GM23338 (cell line): ENCODE data around the gene SPZ1. TPM values are rescaled to one million over a fixed set of nuclear protein-coding genes. Genes with fewer than 3 reads are reported as not detected.
"Not testable (repeated sequence)": the region's sequence is repeated elsewhere in the genome, so short reads cannot be mapped to it uniquely, and the experiment has no call there.

Experiments used
- ATAC-seq: fragments of 200-7000 bp; cut with Tn5 transposase; 3 replicates; pipeline ENCODE4 v1.9.1; 2020
- DNase-seq: peaks from one replicate; pipeline ENCODE4 v3.0.0-alpha.2; 2015; ENCODE audit warnings: low spot score
- H2AFZ ChIP-seq: fragments of 200-600 bp; sonication (generic); 2 replicates; pipeline ENCODE4 v1.8.0; 2016; ENCODE audit warnings: antibody characterized with exemption, mild to moderate bottlenecking, moderate library complexity
- H3F3A ChIP-seq: fragments of 200-600 bp; sonication (generic); replicated peaks from 2 replicates; pipeline ENCODE4 v1.8.0; 2017; ENCODE audit warnings: antibody characterized with exemption, mixed run types, low read depth
- H3K27ac ChIP-seq: fragments of 200-600 bp; sonication (generic); 2 replicates; pipeline ENCODE4 v1.6.1; 2016; ENCODE audit warnings: low read depth
- H3K27me3 ChIP-seq: fragments of 200-600 bp; sonication (generic); 2 replicates; pipeline ENCODE4 v1.8.0; 2016; ENCODE audit warnings: mild to moderate bottlenecking, mixed run types, moderate library complexity; ENCODE audit not compliant: insufficient read depth
- H3K36me3 ChIP-seq: fragments of 200-600 bp; sonication (generic); 2 replicates; pipeline ENCODE4 v1.8.0; 2016; ENCODE audit warnings: mild to moderate bottlenecking; ENCODE audit not compliant: insufficient read depth
- H3K4me1 ChIP-seq: fragments of 200-600 bp; sonication (generic); 2 replicates; pipeline ENCODE4 v1.8.0; 2016; ENCODE audit warnings: mild to moderate bottlenecking, moderate library complexity; ENCODE audit not compliant: insufficient read depth
- H3K4me2 ChIP-seq: fragments of 200-600 bp; sonication (generic); 2 replicates; pipeline ENCODE4 v1.7.1; 2017; ENCODE audit warnings: mixed run types
- H3K4me3 ChIP-seq: fragments of 200-600 bp; sonication (generic); 2 replicates; pipeline ENCODE4 v1.6.1; 2016; ENCODE audit warnings: mixed run types
- H3K79me2 ChIP-seq: fragments of 200-600 bp; sonication (generic); replicated peaks from 2 replicates; pipeline ENCODE4 v1.8.0; 2017; ENCODE audit warnings: mild to moderate bottlenecking; ENCODE audit not compliant: insufficient read depth
- H3K9me2 ChIP-seq: fragments of 200-600 bp; sonication (generic); 2 replicates; pipeline ENCODE4 v1.8.0; 2017; ENCODE audit not compliant: insufficient read depth
- H4K20me1 ChIP-seq: fragments of 200-600 bp; sonication (generic); replicated peaks from 2 replicates; pipeline ENCODE4 v1.8.0; 2017; ENCODE audit warnings: mild to moderate bottlenecking; ENCODE audit not compliant: insufficient read depth
- H3K27ac Mint-ChIP-seq: 2 replicates; pipeline ENCODE4 v1.8.0; 2020; ENCODE audit warnings: inconsistent platforms, mild to moderate bottlenecking, moderate library complexity, mixed read lengths
- H3K27me3 Mint-ChIP-seq: 3 replicates; pipeline ENCODE4 v1.8.0; 2022; ENCODE audit warnings: low read depth, mild to moderate bottlenecking, moderate library complexity, mixed read lengths, inconsistent platforms; ENCODE audit not compliant: insufficient read depth, poor library complexity
- H3K36me3 Mint-ChIP-seq: 3 replicates; pipeline ENCODE4 v1.8.0; 2021; ENCODE audit warnings: low read depth, mild to moderate bottlenecking, inconsistent platforms, moderate library complexity, mixed read lengths
- H3K4me1 Mint-ChIP-seq: 3 replicates; pipeline ENCODE4 v1.8.0; 2020; ENCODE audit warnings: mild to moderate bottlenecking, inconsistent platforms, mixed read lengths
- H3K4me3 Mint-ChIP-seq: 3 replicates; pipeline ENCODE4 v1.8.0; 2021; ENCODE audit warnings: moderate library complexity, mild to moderate bottlenecking, inconsistent platforms, mixed read lengths
- H3K9me3 Mint-ChIP-seq: 3 replicates; pipeline ENCODE4 v1.8.0; 2020; ENCODE audit warnings: moderate library complexity, mild to moderate bottlenecking, inconsistent platforms, mixed read lengths
- CREB1 ChIP-seq: fragments of 250-450 bp; sonication (Bioruptor Pico); IDR thresholded peaks from 2 replicates; pipeline ENCODE4 v1.5.0; 2020; ENCODE audit warnings: low read depth, mild to moderate bottlenecking, moderate library complexity
- EZH2 ChIP-seq: fragments of 200-600 bp; sonication (generic); IDR thresholded peaks from one replicate; pipeline ENCODE4 v1.8.0; 2017; ENCODE audit warnings: antibody characterized with exemption, mild to moderate bottlenecking, low read depth; ENCODE audit not compliant: unreplicated experiment
- EZH2phosphoT487 ChIP-seq: fragments of 200-600 bp; sonication (generic); IDR thresholded peaks from one replicate; pipeline ENCODE4 v1.8.1; 2018; ENCODE audit warnings: antibody characterized with exemption; ENCODE audit not compliant: unreplicated experiment
- JUNB ChIP-seq: IDR thresholded peaks from one replicate; pipeline ENCODE4 v1.6.1; 2016; ENCODE audit warnings: antibody characterized with exemption; ENCODE audit not compliant: unreplicated experiment
- NANOG ChIP-seq: IDR thresholded peaks from 2 replicates; pipeline ENCODE4 v1.6.1; 2016; ENCODE audit warnings: antibody characterized with exemption, borderline replicate concordance
- POLR2AphosphoS5 ChIP-seq: IDR thresholded peaks from 2 replicates; pipeline ENCODE4 v1.6.1; 2016; ENCODE audit warnings: antibody characterized with exemption, low read depth
- STAT1 ChIP-seq: IDR thresholded peaks from one replicate; pipeline ENCODE4 v1.6.1; 2016; ENCODE audit warnings: antibody characterized with exemption; ENCODE audit not compliant: unreplicated experiment
- ZNF114 ChIP-seq: fragments of 250-450 bp; sonication (Bioruptor Pico); IDR thresholded peaks from 2 replicates; pipeline ENCODE4 v1.5.0; 2020; ENCODE audit warnings: mild to moderate bottlenecking, moderate library complexity
- ZNF331 ChIP-seq: fragments of 250-450 bp; sonication (Bioruptor Pico); IDR thresholded peaks from 2 replicates; pipeline ENCODE4 v1.5.0; 2020; ENCODE audit warnings: low read depth, mild to moderate bottlenecking, moderate library complexity
- polyA plus RNA-seq: library from polyadenylated mRNA; unstranded; fragments of >200 nt; fragmentation: Nextera tagmentation; extraction: Ambion mirVana; gene quantifications from 2 replicates; pipeline ENCODE4 v1.2.1, GENCODE V29; 2016
- total RNA-seq: library from RNA; depleted of rRNA; stranded (reverse); fragments of >200 nt; shearing (Covaris generic); gene quantifications from 2 replicates; pipeline ENCODE4 v1.2.3, GENCODE V29; 2014
- TF ChIP-seq, protein P1 (sequence below), 2 experiments: fragments of 200-600 bp in 1 of 2; sonication (generic) in 1 of 2; conservative IDR thresholded peaks; 2 replicates each; pipeline versions ENCODE4 v1.5.1 to v1.6.1; 2016 to 2017; ENCODE audit warnings: antibody characterized with exemption in 2 of 2, low read depth in 2 of 2, mild to moderate bottlenecking in 2 of 2, moderate library complexity in 1 of 2
- TF ChIP-seq, protein P2 (sequence below): IDR thresholded peaks from one replicate; pipeline ENCODE4 v1.6.1; 2018; ENCODE audit warnings: antibody characterized with exemption; ENCODE audit not compliant: unreplicated experiment
- TF ChIP-seq, protein P3 (sequence below): IDR thresholded peaks from 2 replicates; pipeline ENCODE4 v1.6.1; 2016; ENCODE audit warnings: antibody characterized with exemption

SPZ1 gene
- total and polyA plus RNA-seq, 2 experiments from 2014 or later, result not detected

DNA sequence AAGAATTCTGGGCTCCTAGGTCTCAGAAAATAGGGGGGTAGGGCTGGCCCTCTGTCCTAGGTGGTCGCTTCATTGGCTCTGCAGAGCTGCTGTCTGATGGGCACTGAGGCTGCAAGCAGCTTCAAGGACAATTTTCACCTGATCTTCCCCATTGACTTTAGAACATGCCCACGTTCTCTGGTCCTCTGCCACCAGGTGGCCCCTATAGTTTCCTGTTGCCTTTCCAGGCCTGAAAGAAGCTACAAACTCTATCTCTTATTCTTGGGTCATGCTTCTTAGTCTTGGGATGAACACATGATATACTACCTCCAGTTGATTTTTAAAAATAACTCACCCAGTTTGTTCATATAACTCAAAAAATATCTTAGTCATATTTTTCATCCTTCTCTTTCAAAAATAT is 26.3 kb downstream of the SPZ1 start:
- DNase-seq, result peak; percentile 77
- Histone ChIP-seq H3K36me3 (no peaks in the 10 kb centered on the region), H3K4me2 (no peak overlapping the region), H3K9me2 (no peaks in the 10 kb centered on the region), H3K79me2 (no peaks in the 10 kb centered on the region), H3K4me1 (no peaks in the 10 kb centered on the region), H2AFZ (peak overlapping the region; percentile 70; the same call in 1 of the 2 replicates), H4K20me1 (no peaks in the 10 kb centered on the region), H3K27ac (no peak overlapping the region), H3F3A (no peaks in the 10 kb centered on the region), H3K4me3 (no peak overlapping the region), H3K27me3 (no peaks in the 10 kb centered on the region)
- H3K4me1 Mint-ChIP-seq, result no peaks in the 10 kb centered on the region
- ATAC-seq, result peak; percentile 88
- TF ChIP-seq NANOG, result no peak
- TF ChIP-seq, protein P1, sequence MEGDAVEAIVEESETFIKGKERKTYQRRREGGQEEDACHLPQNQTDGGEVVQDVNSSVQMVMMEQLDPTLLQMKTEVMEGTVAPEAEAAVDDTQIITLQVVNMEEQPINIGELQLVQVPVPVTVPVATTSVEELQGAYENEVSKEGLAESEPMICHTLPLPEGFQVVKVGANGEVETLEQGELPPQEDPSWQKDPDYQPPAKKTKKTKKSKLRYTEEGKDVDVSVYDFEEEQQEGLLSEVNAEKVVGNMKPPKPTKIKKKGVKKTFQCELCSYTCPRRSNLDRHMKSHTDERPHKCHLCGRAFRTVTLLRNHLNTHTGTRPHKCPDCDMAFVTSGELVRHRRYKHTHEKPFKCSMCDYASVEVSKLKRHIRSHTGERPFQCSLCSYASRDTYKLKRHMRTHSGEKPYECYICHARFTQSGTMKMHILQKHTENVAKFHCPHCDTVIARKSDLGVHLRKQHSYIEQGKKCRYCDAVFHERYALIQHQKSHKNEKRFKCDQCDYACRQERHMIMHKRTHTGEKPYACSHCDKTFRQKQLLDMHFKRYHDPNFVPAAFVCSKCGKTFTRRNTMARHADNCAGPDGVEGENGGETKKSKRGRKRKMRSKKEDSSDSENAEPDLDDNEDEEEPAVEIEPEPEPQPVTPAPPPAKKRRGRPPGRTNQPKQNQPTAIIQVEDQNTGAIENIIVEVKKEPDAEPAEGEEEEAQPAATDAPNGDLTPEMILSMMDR (conservative IDR thresholded peaks at IDR 0.05; ENCODE audit: low read depth in 2 of 2), result peak; percentile 59 to 69
- no peaks in the 10 kb centered on the region for H3K27me3 Mint-ChIP-seq
- no peaks in the 10 kb centered on the region for H3K9me3 Mint-ChIP-seq
- no peaks in the 10 kb centered on the region for H3K36me3 Mint-ChIP-seq
- no peak overlapping the region for H3K4me3 Mint-ChIP-seq
- no peak overlapping the region for H3K27ac Mint-ChIP-seq

DNA sequence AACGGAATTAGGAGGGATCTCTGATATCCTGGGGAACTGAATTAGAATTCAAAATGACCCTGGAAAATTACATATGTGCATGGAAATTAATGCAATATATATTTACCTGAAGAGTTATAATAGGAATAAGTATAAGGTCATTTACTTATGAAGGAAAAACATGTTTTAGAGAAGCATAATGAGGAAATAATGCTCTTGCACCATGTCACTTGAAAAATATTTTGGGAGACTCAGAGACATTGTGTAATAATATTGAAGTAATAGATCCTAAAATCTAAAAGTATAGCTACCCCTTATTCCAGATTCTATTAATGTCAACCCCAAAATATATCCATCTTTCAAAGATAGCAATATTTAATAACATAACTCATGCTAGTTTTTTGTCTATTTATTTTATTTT is 28.4 kb downstream of the SPZ1 start:
- no peaks in the 10 kb centered on the region for H3K36me3 Mint-ChIP-seq
- H4K20me1 ChIP-seq, result no peaks in the 10 kb centered on the region
- no peaks in the 10 kb centered on the region for H3K79me2 ChIP-seq
- no peaks in the 10 kb centered on the region for H3K4me1 ChIP-seq
- TF ChIP-seq POLR2AphosphoS5 (no peak), NANOG (no peak), CREB1 (CRISPR knock-in tag) (no peak), STAT1 (no peak), ZNF114 (no peak), EZH2 (no peak), EZH2phosphoT487 (no peak), JUNB (no peak), ZNF331 (CRISPR knock-in tag) (no peak)
- TF ChIP-seq, protein P2, sequence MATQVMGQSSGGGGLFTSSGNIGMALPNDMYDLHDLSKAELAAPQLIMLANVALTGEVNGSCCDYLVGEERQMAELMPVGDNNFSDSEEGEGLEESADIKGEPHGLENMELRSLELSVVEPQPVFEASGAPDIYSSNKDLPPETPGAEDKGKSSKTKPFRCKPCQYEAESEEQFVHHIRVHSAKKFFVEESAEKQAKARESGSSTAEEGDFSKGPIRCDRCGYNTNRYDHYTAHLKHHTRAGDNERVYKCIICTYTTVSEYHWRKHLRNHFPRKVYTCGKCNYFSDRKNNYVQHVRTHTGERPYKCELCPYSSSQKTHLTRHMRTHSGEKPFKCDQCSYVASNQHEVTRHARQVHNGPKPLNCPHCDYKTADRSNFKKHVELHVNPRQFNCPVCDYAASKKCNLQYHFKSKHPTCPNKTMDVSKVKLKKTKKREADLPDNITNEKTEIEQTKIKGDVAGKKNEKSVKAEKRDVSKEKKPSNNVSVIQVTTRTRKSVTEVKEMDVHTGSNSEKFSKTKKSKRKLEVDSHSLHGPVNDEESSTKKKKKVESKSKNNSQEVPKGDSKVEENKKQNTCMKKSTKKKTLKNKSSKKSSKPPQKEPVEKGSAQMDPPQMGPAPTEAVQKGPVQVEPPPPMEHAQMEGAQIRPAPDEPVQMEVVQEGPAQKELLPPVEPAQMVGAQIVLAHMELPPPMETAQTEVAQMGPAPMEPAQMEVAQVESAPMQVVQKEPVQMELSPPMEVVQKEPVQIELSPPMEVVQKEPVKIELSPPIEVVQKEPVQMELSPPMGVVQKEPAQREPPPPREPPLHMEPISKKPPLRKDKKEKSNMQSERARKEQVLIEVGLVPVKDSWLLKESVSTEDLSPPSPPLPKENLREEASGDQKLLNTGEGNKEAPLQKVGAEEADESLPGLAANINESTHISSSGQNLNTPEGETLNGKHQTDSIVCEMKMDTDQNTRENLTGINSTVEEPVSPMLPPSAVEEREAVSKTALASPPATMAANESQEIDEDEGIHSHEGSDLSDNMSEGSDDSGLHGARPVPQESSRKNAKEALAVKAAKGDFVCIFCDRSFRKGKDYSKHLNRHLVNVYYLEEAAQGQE, result no peak
- TF ChIP-seq, protein P1 (conservative IDR thresholded peaks at IDR 0.05; ENCODE audit: low read depth in 2 of 2), result no peak
- TF ChIP-seq, protein P3, sequence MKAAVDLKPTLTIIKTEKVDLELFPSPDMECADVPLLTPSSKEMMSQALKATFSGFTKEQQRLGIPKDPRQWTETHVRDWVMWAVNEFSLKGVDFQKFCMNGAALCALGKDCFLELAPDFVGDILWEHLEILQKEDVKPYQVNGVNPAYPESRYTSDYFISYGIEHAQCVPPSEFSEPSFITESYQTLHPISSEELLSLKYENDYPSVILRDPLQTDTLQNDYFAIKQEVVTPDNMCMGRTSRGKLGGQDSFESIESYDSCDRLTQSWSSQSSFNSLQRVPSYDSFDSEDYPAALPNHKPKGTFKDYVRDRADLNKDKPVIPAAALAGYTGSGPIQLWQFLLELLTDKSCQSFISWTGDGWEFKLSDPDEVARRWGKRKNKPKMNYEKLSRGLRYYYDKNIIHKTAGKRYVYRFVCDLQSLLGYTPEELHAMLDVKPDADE, result no peak
- no peaks in the 10 kb centered on the region for H3K36me3 ChIP-seq
- no peaks in the 10 kb centered on the region for H3K27me3 Mint-ChIP-seq
- no peak overlapping the region for H3K4me3 Mint-ChIP-seq
- H3K4me3 ChIP-seq, result no peak overlapping the region
- H3K27ac Mint-ChIP-seq, result no peak overlapping the region
- DNase-seq (no peak), ATAC-seq (no peak)
- no peak overlapping the region for H3K27ac ChIP-seq
- H3K4me1 Mint-ChIP-seq, result no peaks in the 10 kb centered on the region
- no peak overlapping the region for H2AFZ ChIP-seq
- no peaks in the 10 kb centered on the region for H3F3A ChIP-seq
- peaks cover 7% of the 10 kb centered on the region; the same call in 1 of the 2 replicates for H3K9me2 ChIP-seq
- H3K9me3 Mint-ChIP-seq, result no peaks in the 10 kb centered on the region
- H3K27me3 ChIP-seq, result no peaks in the 10 kb centered on the region
- no peak overlapping the region for H3K4me2 ChIP-seq

DNA sequence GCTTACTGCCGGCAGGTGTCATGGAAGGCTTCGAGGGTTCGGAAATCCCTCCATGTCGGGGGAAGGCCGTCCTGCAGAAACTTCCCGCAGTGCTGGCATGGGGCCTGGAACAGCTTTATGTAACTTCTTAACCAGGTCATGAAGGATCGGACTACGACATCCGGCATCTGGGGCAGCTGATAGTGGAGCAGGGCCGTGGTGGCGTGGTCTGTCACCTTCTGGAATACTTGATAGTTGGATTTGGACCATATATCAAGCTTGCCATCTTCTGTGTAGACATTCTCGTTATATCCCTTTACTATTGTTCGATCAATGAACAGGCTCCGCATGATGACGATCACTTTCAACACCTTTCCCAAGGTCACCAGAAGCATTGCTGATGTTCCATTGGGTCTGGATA is 31.2 kb downstream of the SPZ1 start:
- H3K4me3 Mint-ChIP-seq, H3K79me2 ChIP-seq, H3K27ac ChIP-seq, H3K4me1 ChIP-seq, H3K27ac Mint-ChIP-seq, H3K4me1 Mint-ChIP-seq, H3K27me3 ChIP-seq, H3K36me3 ChIP-seq, H3K4me3 ChIP-seq, H3K9me3 Mint-ChIP-seq, H3K4me2 ChIP-seq, ATAC-seq, H4K20me1 ChIP-seq, H3K27me3 Mint-ChIP-seq, H3K36me3 Mint-ChIP-seq, DNase-seq, H3F3A ChIP-seq, H2AFZ ChIP-seq, H3K9me2 ChIP-seq: not testable (repeated sequence)
